Liver (tissue), 2 donors: ENCODE measurements around the gene SCAF8.

ENCODE experiments used
- EGR1 ChIP-seq, 2 donors: IDR thresholded peaks; 2 replicates each; pipeline ENCODE4 v1.6.1; 2016 to 2018; ENCODE audit warnings: antibody characterized with exemption in 2 of 2, low read depth in 2 of 2
- REST ChIP-seq: IDR thresholded peaks from 2 replicates; pipeline ENCODE4 v1.6.1; 2016; ENCODE audit warnings: antibody characterized with exemption, mild to moderate bottlenecking
- donor health status: healthy.

- TF ChIP-seq EGR1 (IDR thresholded peaks at IDR 0.05; ENCODE audit: low read depth in 2 of 2) (no peak), REST (no peak)
These were observed 33.1 kb downstream of the SCAF8 start for GRCh38 chr6:154766288-154766687.
